NCI-H774 (cell line): ENCODE measurements around the gene TNFRSF9.
A peak's percentile ranks its signal among the peaks of the same experiment; 100 is the strongest.
"Not testable (repeated sequence)": the region's sequence is repeated elsewhere in the genome, so short reads cannot be mapped to it uniquely, and the experiment has no call there.

Experiments used
- DNase-seq: peaks from one replicate; lab custom pipeline; 2025; lab: John Stamatoyannopoulos, UW

TNFRSF9 gene

GRCh38 chr1:7940745-7941436 lies at the start of gene TNFRSF9:
Gene TNFRSF9, minus strand, starts transcription at chr1:7940839. Its CDS starts 845 bp downstream, at chr1:7939994.
- DNase-seq, result no peak

GRCh38 chr1:7989762-7990428 lies 49.3 kb upstream of the TNFRSF9 start:
- no peak for DNase-seq

- no peak for DNase-seq
Observed at GRCh38 chr1:7988576-7988975, 47.9 kb upstream of the TNFRSF9 start.

DNA sequence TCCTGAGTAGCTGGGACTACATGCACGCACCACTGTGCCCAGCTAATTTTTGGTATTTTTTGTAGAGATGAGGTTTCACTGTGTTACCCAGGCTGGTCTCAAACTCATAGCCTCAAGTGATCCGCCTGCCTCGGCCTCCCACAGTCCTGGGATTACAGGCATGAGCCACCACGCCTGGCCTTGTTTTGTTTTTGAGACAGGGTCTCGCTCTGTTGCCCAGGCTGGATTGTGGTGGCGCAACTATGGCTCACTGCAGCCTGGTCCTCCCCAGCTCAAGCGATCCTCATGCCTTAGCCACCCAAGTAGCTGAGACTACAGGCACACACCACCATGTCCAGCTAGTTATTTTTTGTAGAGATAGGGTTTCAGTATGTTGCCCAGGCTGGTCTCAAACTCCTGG lies 46.9 kb upstream of the TNFRSF9 start:
- no peak for DNase-seq

DNA sequence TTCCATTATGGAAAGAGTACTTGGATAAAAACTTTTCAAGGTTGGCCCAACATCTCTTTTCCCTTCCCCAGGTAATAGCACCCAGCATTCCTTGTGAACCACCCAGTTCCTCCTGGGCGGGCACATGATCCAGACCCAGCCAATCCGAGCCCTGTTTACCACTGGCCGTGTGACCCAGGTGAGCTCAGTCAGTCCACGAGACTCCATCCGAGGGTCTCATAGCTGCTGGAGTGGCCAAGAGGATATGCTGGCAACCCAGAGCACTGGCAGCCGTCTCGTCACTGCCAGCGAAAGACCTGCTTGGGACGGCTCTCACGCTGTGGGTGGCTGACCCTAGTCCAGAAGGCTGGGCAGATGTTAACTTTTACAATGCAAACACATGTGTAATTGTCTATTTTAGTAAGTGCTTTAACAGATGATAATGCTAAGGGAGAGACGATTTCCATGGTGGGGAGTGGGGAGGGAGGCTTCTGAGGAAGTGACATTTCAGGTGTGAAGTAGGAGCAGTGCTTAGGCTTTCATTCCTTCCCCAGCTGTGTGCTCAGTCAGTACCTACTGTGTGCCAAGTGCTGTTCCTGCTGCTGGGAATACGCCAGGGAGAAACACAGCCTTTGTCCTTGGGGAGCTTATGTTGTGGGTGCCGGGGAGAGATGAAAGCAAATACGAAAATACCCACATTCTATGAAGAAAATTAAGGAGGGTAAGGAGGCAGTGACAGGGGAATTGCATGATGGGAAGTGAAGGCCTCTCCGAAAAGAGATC lies 45.4 kb upstream of the TNFRSF9 start:
- no peak for DNase-seq

DNA sequence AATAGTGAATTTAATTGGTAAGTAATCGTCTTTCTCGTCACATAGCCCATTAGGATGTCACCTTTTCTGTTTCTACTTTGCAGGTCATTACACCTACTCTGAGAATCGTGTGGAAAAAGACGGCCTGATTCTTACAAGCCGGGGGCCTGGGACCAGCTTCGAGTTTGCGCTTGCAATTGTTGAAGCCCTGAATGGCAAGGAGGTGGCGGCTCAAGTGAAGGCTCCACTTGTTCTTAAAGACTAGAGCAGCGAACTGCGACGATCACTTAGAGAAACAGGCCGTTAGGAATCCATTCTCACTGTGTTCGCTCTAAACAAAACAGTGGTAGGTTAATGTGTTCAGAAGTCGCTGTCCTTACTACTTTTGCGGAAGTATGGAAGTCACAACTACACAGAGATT lies 44.2 kb upstream of the TNFRSF9 start:
- no peak for DNase-seq

DNA sequence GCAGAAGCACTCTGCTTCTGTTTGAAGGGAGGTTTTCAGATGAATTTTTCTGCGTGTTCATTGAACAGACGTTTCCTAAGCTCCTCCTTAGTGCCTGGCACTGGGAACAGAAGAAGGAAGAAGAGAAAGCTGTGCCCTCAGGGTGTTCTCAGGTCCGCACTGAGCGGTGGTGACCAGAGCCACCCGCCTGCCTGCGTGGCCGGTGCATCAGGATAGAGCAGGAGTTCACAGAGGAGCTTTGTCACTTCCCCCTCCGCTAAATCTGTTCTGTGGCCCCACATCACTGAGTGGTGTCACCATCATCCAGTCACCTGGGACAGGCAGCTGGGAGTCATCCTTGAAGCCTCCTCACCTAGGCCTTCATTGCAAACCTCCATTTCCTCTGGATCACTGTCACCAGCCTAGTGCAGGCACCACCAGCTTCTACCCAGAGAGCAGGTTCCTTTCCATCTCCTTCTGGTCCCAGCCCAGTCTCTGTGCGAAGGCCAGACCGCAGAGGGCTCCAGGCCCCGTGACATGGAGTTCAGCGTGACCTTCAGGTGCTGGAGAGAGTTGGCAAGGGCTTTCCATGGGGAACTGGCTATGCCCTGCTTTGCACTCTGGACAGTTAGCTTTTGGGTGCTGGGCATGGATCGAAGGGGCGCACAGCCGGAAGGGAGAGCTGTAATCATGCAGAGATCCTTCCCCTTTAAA lies 42.6 kb upstream of the TNFRSF9 start:
- no peak for DNase-seq

DNA sequence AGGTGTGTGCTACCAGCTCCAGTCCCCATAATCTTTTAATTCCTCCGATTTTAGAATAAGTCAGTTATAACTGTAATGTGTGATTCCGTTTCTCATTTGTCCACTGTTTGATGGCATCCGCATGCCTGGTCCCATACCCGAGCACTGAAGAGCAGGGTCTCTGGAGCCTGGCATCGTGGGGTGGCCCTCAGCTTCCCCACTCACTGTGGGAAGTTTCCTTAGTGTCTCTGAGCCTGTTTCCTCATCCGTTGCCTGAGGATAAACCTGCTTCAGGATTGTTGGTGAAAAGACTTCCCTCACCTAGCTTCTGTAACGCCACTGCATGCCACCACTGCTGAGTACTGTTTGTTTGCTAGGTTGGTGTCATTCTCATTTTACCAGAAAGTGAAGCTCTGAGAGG lies 40.3 kb upstream of the TNFRSF9 start:
- DNase-seq, result no peak

GRCh38 chr1:7975212-7975865 lies 34.7 kb upstream of the TNFRSF9 start:
- DNase-seq, result peak; percentile 19

GRCh38 chr1:7973086-7973485 lies 32.4 kb upstream of the TNFRSF9 start:
- no peak for DNase-seq

- no peak for DNase-seq
Observed at GRCh38 chr1:7972285-7972684, 31.6 kb upstream of the TNFRSF9 start.

- no peak for DNase-seq
Observed at GRCh38 chr1:7971024-7971423, 30.4 kb upstream of the TNFRSF9 start.

- no peak for DNase-seq
Observed at GRCh38 chr1:7970246-7970645, 29.6 kb upstream of the TNFRSF9 start.

- no peak for DNase-seq
Observed at GRCh38 chr1:7967651-7968050, 27.0 kb upstream of the TNFRSF9 start.

DNA sequence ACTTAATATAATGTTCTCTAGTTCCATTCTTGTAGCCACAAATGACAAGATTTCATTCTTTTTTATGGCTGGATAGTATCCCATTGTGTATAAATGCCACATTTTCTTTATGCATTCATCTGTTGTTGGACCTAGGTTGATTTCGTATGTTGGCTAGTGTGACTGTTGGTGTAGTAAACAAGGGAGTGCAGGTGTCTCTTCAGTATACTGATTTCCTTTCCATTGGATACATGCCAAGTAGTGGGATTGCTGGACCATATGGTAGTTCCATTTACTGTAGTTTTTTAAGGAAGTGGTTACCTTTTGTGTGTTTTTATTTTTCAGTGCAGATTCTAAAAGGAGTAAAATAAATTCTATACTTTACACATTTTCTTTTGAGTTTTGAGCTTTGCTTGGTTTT lies 26.6 kb upstream of the TNFRSF9 start:
- DNase-seq, result no peak

DNA sequence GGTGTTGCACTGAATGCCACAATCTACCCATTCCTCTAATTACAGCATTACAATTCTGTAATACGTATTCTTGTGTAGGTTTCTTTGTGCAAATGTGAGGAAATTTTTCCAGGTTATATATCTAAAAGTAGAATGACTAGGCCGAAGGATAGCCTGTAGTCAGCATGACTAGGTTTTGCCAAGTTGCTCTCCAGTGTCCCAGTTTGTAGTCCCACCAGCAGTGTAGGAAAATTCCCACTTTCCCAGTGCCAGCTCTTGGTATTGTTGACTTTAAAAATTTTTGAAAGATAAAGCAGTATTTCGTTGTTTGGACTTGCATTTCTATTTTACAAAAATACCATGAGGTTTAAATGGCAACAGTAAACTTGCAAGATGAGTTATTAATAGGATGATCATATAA lies 23.8 kb upstream of the TNFRSF9 start:
- DNase-seq, result no peak

- DNase-seq, result not testable (repeated sequence)
Observed at GRCh38 chr1:7963841-7964240, 23.2 kb upstream of the TNFRSF9 start.

GRCh38 chr1:7963378-7963730 lies 22.7 kb upstream of the TNFRSF9 start:
- not testable (repeated sequence) for DNase-seq

- DNase-seq, result no peak
Observed at GRCh38 chr1:7962636-7963377, 22.2 kb upstream of the TNFRSF9 start.

- no peak for DNase-seq
Observed at GRCh38 chr1:7962014-7962335, 21.3 kb upstream of the TNFRSF9 start.

- peak; percentile 91 for DNase-seq
Observed at GRCh38 chr1:7961216-7962013, 20.8 kb upstream of the TNFRSF9 start, which contains the start of gene PARK7. Gene PARK7, plus strand, starts transcription at chr1:7961711. Its CDS starts 1,075 bp downstream, at chr1:7962786.
